Measurements from ENCODE around the gene MRPS11. TPM values are rescaled to one million over a fixed set of nuclear protein-coding genes. Genes with fewer than 3 reads are reported as not detected.

Gene MRPS11
- total and polyA plus RNA-seq, 2 experiments from 2014 or later: 24.9 to 76.6 TPM

GRCh38 chr15:88498996-88499395 is 31.5 kb downstream of the MRPS11 start:
- Histone ChIP-seq H3K27ac (no peak overlapping the region), H3K9ac (no peak overlapping the region), H3F3A (ENCODE audit: insufficient read depth) (no peaks in the 10 kb centered on the region), H3K4me3 (no peak overlapping the region), H3K79me2 (ENCODE audit: insufficient read depth) (no peaks in the 10 kb centered on the region), H4K20me1 (ENCODE audit: insufficient read depth) (no peaks in the 10 kb centered on the region), H3K36me3 (ENCODE audit: low read depth) (no peaks in the 10 kb centered on the region), H3K4me1 (ENCODE audit: insufficient read depth) (no peaks in the 10 kb centered on the region), H2AFZ (no peak overlapping the region), H3K9me2 (ENCODE audit: insufficient read depth) (no peaks in the 10 kb centered on the region), H3K9me3 (ENCODE audit: low read depth) (no peaks in the 10 kb centered on the region), H3K27me3 (replicated peaks; ENCODE audit: insufficient read depth) (no peaks in the 10 kb centered on the region), H3K4me2 (ENCODE audit: unreplicated experiment) (no peak overlapping the region)
- no peak for DNase-seq
- TF ChIP-seq EZH2 (IDR thresholded peaks at IDR 0.05; ENCODE audit: insufficient read depth, poor library complexity, severe bottlenecking): no peak
- TF ChIP-seq EZH2phosphoT487 (IDR thresholded peaks at IDR 0.05; ENCODE audit: insufficient read depth, low read depth): no peak
- 54 to 58% methylated on average over 3 of the region's 3 CpGs for WGBS, 2 experiments (ENCODE audit: low coverage in 1 of 2, low lambda C conversion rate in 2 of 2, missing lambda C conversion rate in 2 of 2)
- in situ Hi-C loops (cut with MboI): no loop called here

GRCh38 chr15:88504445-88504844 is 36.9 kb downstream of the MRPS11 start:
- Histone ChIP-seq H2AFZ (no peak overlapping the region), H3K4me1 (ENCODE audit: insufficient read depth) (no peaks in the 10 kb centered on the region), H3K4me3 (no peak overlapping the region), H3K9me2 (ENCODE audit: insufficient read depth) (no peaks in the 10 kb centered on the region), H3K79me2 (ENCODE audit: insufficient read depth) (no peaks in the 10 kb centered on the region), H3F3A (ENCODE audit: insufficient read depth) (no peaks in the 10 kb centered on the region), H3K36me3 (ENCODE audit: low read depth) (no peaks in the 10 kb centered on the region; the same call in 1 of the 2 replicates), H4K20me1 (ENCODE audit: insufficient read depth) (no peaks in the 10 kb centered on the region), H3K27ac (no peak overlapping the region), H3K27me3 (replicated peaks; ENCODE audit: insufficient read depth) (no peaks in the 10 kb centered on the region), H3K9me3 (ENCODE audit: low read depth) (no peaks in the 10 kb centered on the region), H3K9ac (no peak overlapping the region), H3K4me2 (ENCODE audit: unreplicated experiment) (no peak overlapping the region)
- 46 to 69% methylated on average over 1 of the region's 1 CpG for WGBS, 2 experiments (ENCODE audit: low coverage in 1 of 2, low lambda C conversion rate in 2 of 2, missing lambda C conversion rate in 2 of 2)
- DNase-seq: no peak
- in situ Hi-C loops (cut with MboI): no loop called here
- TF ChIP-seq EZH2 (IDR thresholded peaks at IDR 0.05; ENCODE audit: insufficient read depth, poor library complexity, severe bottlenecking) (no peak), EZH2phosphoT487 (IDR thresholded peaks at IDR 0.05; ENCODE audit: insufficient read depth, low read depth) (no peak)

GRCh38 chr15:88505721-88506120 is 38.2 kb downstream of the MRPS11 start:
- H3K4me2 ChIP-seq (ENCODE audit: unreplicated experiment): no peak overlapping the region
- TF ChIP-seq EZH2phosphoT487 (IDR thresholded peaks at IDR 0.05; ENCODE audit: insufficient read depth, low read depth): no peak
- TF ChIP-seq EZH2 (IDR thresholded peaks at IDR 0.05; ENCODE audit: insufficient read depth, poor library complexity, severe bottlenecking): no peak
- H3K4me1 ChIP-seq (ENCODE audit: insufficient read depth): no peaks in the 10 kb centered on the region
- no peaks in the 10 kb centered on the region for H3K79me2 ChIP-seq (ENCODE audit: insufficient read depth)
- no peak overlapping the region for H3K4me3 ChIP-seq
- no peaks in the 10 kb centered on the region for H3F3A ChIP-seq (ENCODE audit: insufficient read depth)
- H3K36me3 ChIP-seq (ENCODE audit: low read depth): no peaks in the 10 kb centered on the region; the same call in 1 of the 2 replicates
- no peaks in the 10 kb centered on the region for H3K27me3 ChIP-seq (replicated peaks; ENCODE audit: insufficient read depth)
- H3K9me3 ChIP-seq (ENCODE audit: low read depth): no peaks in the 10 kb centered on the region
- DNase-seq: no peak
- H3K27ac ChIP-seq: no peak overlapping the region
- WGBS, 2 experiments (ENCODE audit: low coverage in 1 of 2, low lambda C conversion rate in 2 of 2, missing lambda C conversion rate in 2 of 2): 96 to 100% methylated on average over 2 of the region's 2 CpGs
- no peak overlapping the region for H3K9ac ChIP-seq
- H2AFZ ChIP-seq: no peak overlapping the region
- H4K20me1 ChIP-seq (ENCODE audit: insufficient read depth): no peaks in the 10 kb centered on the region
- in situ Hi-C loops (cut with MboI): no loop called here
- H3K9me2 ChIP-seq (ENCODE audit: insufficient read depth): no peaks in the 10 kb centered on the region

GRCh38 chr15:88506628-88507027 is 39.1 kb downstream of the MRPS11 start:
- H3K9me3 ChIP-seq (ENCODE audit: low read depth): no peaks in the 10 kb centered on the region
- H3K4me2 ChIP-seq (ENCODE audit: unreplicated experiment): no peak overlapping the region
- TF ChIP-seq EZH2 (IDR thresholded peaks at IDR 0.05; ENCODE audit: insufficient read depth, poor library complexity, severe bottlenecking): no peak
- no peak for TF ChIP-seq EZH2phosphoT487 (IDR thresholded peaks at IDR 0.05; ENCODE audit: insufficient read depth, low read depth)
- no peak overlapping the region for H2AFZ ChIP-seq
- H3K27me3 ChIP-seq (replicated peaks; ENCODE audit: insufficient read depth): no peaks in the 10 kb centered on the region
- no peak overlapping the region for H3K9ac ChIP-seq
- no peaks in the 10 kb centered on the region for H3K79me2 ChIP-seq (ENCODE audit: insufficient read depth)
- no peaks in the 10 kb centered on the region for H3K4me1 ChIP-seq (ENCODE audit: insufficient read depth)
- no peak overlapping the region for H3K27ac ChIP-seq
- H3K4me3 ChIP-seq: no peak overlapping the region
- H3K36me3 ChIP-seq (ENCODE audit: low read depth): no peaks in the 10 kb centered on the region; the same call in 1 of the 2 replicates
- DNase-seq: no peak
- in situ Hi-C loops (cut with MboI): no loop called here
- H4K20me1 ChIP-seq (ENCODE audit: insufficient read depth): no peaks in the 10 kb centered on the region
- H3K9me2 ChIP-seq (ENCODE audit: insufficient read depth): no peaks in the 10 kb centered on the region
- no peaks in the 10 kb centered on the region for H3F3A ChIP-seq (ENCODE audit: insufficient read depth)

GRCh38 chr15:88509321-88509720 is 41.8 kb downstream of the MRPS11 start:
- 97 to 98% methylated on average over 4 of the region's 4 CpGs for WGBS, 2 experiments (ENCODE audit: low coverage in 1 of 2, low lambda C conversion rate in 2 of 2, missing lambda C conversion rate in 2 of 2)
- Histone ChIP-seq H3K9ac (no peak overlapping the region), H3K36me3 (ENCODE audit: low read depth) (no peaks in the 10 kb centered on the region; the same call in 1 of the 2 replicates), H2AFZ (no peak overlapping the region), H3K4me3 (no peak overlapping the region), H3K9me2 (ENCODE audit: insufficient read depth) (no peaks in the 10 kb centered on the region), H3F3A (ENCODE audit: insufficient read depth) (peaks cover 3% of the 10 kb centered on the region; the same call in 1 of the 2 replicates), H3K27ac (no peak overlapping the region), H3K27me3 (replicated peaks; ENCODE audit: insufficient read depth) (no peaks in the 10 kb centered on the region), H3K9me3 (ENCODE audit: low read depth) (no peaks in the 10 kb centered on the region), H3K4me1 (ENCODE audit: insufficient read depth) (peaks cover 14% of the 10 kb centered on the region), H3K4me2 (ENCODE audit: unreplicated experiment) (no peak overlapping the region), H3K79me2 (ENCODE audit: insufficient read depth) (no peaks in the 10 kb centered on the region), H4K20me1 (ENCODE audit: insufficient read depth) (no peaks in the 10 kb centered on the region)
- in situ Hi-C loops (cut with MboI): no loop called here
- TF ChIP-seq EZH2phosphoT487 (IDR thresholded peaks at IDR 0.05; ENCODE audit: insufficient read depth, low read depth): no peak
- no peak for TF ChIP-seq EZH2 (IDR thresholded peaks at IDR 0.05; ENCODE audit: insufficient read depth, poor library complexity, severe bottlenecking)
- no peak for DNase-seq
